ENCODE data around the gene ICAM3. TPM values are rescaled to one million over a fixed set of nuclear protein-coding genes. Genes with fewer than 3 reads are reported as not detected.

ICAM3 gene
- total RNA-seq, 1 donor: 8.5 TPM

GRCh38 chr19:10328558-10329429, 10.6 kb downstream of the ICAM3 start:
- no peak for TF ChIP-seq CTCF (IDR thresholded peaks at IDR 0.05; ENCODE audit: insufficient read depth, low read length)
- no peak overlapping the region for H3K4me3 ChIP-seq (ENCODE audit: low read depth, low read length)
- DNase-seq (ENCODE audit: low read depth): no peak

- no peak for DNase-seq (ENCODE audit: low read depth)
- no peak overlapping the region for H3K4me3 ChIP-seq (ENCODE audit: low read depth, low read length)
- TF ChIP-seq CTCF (IDR thresholded peaks at IDR 0.05; ENCODE audit: insufficient read depth, low read length): no peak
Observed at GRCh38 chr19:10327793-10328192, 11.6 kb downstream of the ICAM3 start.

GRCh38 chr19:10325732-10326131, 13.7 kb downstream of the ICAM3 start:
- no peak overlapping the region for H3K4me3 ChIP-seq (ENCODE audit: low read depth, low read length)
- no peak for DNase-seq (ENCODE audit: low read depth)
- no peak for TF ChIP-seq CTCF (IDR thresholded peaks at IDR 0.05; ENCODE audit: insufficient read depth, low read length)

GRCh38 chr19:10321874-10322835, 17.3 kb downstream of the ICAM3 start:
- no peak for DNase-seq (ENCODE audit: low read depth)
- TF ChIP-seq CTCF (IDR thresholded peaks at IDR 0.05; ENCODE audit: insufficient read depth, low read length): no peak
- H3K4me3 ChIP-seq (ENCODE audit: low read depth, low read length): no peak overlapping the region

GRCh38 chr19:10321417-10321797, 18.0 kb downstream of the ICAM3 start:
- no peak for DNase-seq (ENCODE audit: low read depth)
- no peak for TF ChIP-seq CTCF (IDR thresholded peaks at IDR 0.05; ENCODE audit: insufficient read depth, low read length)
- no peak overlapping the region for H3K4me3 ChIP-seq (ENCODE audit: low read depth, low read length)

GRCh38 chr19:10320602-10321416, 18.6 kb downstream of the ICAM3 start:
- no peak for TF ChIP-seq CTCF (IDR thresholded peaks at IDR 0.05; ENCODE audit: insufficient read depth, low read length)
- no peak for DNase-seq (ENCODE audit: low read depth)
- H3K4me3 ChIP-seq (ENCODE audit: low read depth, low read length): no peak overlapping the region
